Medulla oblongata (tissue), 1 donor: Measurements from ENCODE around the gene ELN.

ENCODE experiments used
- DNase-seq: peaks from one replicate; pipeline ENCODE4 v3.0.0-alpha.2; 2015; ENCODE audit errors: extremely low spot score

Gene ELN

DNA sequence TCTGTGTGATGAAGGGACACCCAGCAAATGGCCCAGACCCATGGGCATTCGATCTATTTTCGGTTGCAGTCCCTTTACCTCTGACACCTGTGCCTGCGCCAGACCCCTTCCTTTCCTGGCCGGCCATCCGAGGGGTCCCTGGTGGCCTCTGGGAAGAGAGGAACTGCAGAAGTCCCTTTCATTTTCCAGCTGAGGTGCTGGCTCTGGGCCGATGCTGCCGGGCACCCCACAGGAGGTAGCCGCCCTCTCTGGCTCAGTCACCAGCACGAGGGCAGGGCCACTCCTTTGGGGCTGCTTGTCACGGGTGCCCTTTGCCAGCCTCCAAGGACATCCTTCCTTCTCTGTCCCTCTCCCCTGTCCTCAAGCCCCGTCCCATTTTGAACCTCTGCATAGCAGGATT, 4.2 kb upstream of the ELN start:
- no peak for DNase-seq

DNA sequence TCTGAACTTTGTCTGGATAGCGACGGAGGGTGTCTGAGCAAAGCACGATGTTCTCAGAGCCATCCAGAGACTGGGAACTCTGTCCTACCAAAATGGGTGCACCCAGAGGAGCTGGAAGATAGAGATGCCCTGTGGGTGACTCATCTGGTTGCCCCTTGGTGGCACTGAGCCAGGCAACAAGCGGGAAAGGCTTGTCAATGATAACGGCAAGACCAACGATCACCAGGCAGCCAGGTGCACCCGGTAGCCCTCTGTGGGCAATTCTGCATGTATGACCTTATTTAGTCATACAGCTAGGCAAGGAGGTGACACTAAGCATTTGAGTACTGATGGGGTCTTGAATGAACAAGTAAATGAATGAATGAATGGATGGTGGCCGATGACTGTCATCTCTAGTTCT, 2.8 kb upstream of the ELN start:
- no peak for DNase-seq

- DNase-seq = no peak
Measured at GRCh38 chr7:74025730-74026129, 2.2 kb upstream of the ELN start.

DNA sequence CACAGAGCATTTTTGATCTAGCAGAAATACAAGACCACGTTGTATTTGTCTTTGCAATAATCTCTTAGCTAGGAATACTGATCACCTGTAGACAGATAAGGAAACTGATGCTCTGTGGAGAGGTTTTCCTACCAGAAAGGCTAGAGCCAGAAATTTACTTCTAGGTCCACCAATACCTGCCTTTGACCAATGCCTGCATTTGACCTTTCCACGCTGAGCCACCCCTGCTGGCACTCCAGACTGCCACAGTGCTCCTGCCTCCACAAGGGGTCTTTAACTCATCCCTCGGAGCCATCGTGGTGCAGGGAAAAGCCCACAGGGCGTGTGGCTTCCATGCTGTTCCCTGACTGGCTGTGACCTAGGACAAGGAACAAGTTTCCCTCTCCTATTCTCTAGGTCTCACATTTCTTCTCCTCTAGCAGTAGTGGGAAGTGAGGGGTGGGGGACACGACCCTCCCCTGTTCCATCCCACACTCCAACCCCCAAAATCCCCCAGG, 1.5 kb upstream of the ELN start:
- no peak for DNase-seq

DNA sequence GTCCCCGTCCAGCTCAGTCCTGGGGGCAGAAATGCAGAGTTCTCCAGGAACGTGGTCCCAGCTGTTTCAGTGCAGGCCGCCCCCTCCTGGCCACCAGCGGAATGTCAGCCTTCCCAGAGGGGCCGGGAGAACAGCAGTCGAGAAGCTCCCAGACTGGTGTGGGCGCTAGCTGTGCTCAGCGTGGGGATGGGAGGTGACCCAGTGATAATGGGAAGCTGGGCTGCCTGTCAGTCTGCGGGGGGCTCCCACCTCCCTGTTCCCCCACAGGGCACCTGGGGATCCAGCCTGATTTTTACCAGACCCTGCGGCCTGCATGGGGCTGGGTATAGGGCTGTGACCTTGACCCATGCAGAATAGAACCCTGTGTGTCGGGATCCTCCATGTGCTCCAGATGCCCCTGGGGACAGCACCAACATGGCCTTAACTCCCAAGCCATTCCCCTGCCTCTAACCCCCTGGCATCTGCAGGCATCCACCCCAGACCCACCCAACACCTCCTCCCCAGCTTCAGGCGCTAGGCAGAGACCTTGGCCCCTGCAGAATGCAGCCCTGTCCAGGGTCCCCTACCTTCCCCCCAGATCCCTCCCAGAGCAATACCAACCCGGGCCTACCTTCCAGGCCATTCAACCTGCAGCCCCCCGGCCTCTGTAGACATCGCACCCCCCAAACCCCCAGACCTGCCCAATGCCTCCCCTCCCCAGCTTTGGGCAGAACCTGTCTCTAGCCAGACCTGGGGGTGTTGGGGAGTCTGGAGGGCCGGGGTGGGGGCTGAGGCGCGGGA, 880 bp upstream of the ELN start:
- peak; percentile 88 for DNase-seq

- DNase-seq = no peak
Measured at GRCh38 chr7:74028321-74028838, 407 bp downstream of the ELN start.

GRCh38 chr7:74029089-74029785, 1.3 kb downstream of the ELN start:
- DNase-seq = peak; percentile 30

DNA sequence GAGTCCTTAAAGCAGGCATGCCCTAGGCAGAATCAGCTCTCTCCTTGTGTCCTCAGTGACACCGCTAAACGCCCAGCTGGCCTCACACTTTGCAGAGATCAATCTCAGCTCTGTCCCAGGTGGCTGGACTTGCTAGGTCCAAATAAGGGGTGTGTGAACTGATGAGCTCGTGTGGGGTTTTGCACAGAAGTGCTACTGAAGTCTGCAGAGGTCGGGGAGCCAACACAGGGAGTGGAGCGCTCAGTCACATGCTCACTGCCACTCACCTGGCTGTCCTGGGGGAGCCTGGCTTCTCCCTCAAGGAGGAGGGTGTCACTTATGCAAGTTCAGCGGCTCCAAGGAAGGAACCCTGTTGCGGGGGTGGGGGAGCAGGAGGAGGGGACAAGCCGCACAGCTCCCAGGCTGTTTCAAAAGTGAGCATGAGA, 2.0 kb downstream of the ELN start:
- peak; percentile 29 for DNase-seq

DNA sequence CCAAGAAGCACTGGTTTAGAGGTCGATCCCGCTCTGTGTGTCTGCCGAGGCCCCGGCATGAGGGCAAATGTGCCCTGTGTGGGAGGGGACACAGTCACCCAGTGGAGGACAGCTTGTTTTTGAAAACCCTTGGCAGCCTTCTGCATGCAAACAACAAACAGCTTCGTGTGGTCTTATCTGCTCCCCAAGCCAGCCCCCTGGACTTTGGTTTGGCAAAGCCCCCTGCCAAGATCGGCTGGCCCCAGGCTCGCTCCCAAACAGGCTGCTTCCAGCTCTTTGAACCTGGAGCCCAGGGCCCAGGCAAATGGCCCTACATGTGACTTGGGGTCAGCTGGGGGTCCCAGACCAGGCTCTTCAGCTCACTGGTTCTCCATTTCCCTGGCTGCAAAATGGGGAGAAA, 2.9 kb downstream of the ELN start:
- DNase-seq = no peak

- no peak for DNase-seq
Measured at GRCh38 chr7:74031403-74032190, 3.6 kb downstream of the ELN start.

DNA sequence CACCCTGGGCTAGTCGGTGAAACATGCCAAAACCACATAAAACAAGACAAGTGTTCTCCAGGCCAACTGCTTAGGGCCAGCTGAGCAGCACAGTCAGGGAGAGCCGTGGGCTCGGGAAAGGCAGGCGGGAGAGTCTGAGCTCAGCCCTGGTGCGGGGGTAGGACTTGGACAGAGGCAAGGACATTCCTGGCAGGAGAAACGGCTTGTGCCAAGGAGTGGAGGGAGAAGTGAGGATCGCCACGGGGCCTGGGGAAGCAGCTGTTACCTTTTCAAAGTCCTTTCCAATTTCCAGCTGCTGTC, 4.2 kb downstream of the ELN start:
- peak; percentile 77 for DNase-seq

GRCh38 chr7:74032624-74033371, 4.8 kb downstream of the ELN start:
- DNase-seq = no peak

GRCh38 chr7:74033372-74034311, 5.7 kb downstream of the ELN start:
- peak; percentile 83 for DNase-seq

GRCh38 chr7:74037609-74038008, 9.6 kb downstream of the ELN start:
- DNase-seq = no peak

DNA sequence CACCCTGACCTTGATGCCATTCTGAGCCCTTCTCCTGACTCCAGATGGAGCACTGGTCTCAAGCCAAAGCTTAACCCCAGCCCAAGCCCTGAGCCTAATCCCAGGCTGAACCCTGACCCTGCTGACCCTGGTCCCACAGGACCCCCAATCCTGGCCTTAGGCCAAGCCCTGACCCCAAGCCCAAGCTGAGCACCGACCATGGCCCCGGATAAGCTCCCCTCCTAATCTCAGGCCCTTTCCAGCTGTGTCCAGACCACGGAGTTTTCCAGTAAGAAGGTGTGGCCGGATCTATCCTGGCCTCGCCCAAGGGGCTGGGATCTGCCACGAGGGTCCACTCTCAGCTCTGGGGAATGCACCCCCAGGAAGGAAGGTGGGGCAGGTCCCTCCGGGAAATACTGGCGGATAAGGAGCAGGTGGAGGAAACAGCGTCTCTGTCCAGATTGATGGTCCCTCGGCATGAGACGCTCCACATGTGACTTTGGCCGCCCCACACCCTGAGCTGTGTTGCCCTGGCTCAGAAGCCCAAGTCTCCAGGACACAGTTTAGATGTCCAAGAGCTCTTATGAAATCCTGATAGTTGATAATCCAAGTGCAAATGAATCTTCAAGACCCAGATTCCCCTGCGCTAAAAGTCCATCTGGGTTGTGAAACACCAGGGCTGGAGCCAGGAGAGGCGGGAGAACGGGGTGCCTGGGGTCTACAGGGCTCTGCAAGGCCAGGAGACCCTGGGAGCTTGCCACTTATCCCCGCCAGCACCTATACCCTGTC, 10.4 kb downstream of the ELN start:
- no peak for DNase-seq

DNA sequence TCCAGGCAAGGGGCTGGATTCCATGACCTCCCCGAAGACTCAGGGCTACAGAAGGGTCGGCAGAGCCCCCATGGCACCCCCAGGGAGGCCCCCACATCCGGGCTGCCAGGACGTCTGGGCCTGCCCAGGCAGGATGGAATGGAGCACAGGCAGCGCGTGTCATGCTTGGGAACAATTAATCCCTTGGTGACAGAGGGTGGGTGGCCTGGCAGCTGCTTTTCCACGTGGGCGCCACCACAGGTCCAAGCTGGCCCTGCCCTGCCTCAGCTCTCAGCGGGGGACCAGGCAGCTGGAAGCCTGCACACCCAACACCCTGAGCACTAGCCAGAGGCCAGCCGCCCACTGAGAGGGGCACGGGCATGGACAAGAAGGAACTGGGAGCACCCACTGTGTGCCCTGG, 11.4 kb downstream of the ELN start:
- peak; percentile 43 for DNase-seq

GRCh38 chr7:74040101-74040790, 12.3 kb downstream of the ELN start:
- no peak for DNase-seq

DNA sequence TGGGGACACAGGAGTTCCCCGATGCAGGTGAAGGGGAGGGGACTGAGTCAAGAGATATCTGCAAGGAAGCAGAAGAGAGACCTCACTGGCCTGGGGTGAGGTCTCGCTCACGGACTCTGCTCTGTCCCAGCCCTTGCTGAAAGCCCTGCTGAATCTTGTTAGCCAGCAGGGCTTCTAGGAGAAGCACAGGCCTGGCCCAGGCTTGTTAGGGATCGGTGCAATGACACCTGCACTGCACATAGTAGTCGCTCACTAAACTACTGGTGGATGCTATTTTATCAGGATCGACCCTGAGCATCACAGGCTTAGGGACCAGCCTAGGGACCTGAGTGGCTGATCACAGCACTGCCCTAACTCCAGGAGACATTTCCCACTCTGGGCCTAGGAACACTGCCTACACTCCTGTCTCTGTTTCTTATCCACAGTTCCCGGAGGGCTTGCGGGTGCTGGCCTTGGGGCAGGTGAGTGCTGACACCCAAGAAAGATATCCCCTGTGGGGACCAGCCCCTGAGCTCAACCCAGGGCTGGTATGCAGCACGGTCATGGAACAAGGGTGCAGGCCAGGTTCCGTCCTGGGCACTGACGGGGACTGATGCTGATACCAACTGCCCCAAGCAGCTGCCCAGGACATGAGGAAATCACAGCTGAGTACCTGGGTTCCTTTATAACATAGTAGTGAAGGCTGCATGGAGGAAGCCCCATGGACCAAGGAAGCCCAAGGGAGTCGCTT, 13.0 kb downstream of the ELN start:
- DNase-seq = no peak
